Colonic mucosa (tissue), 4 donors: Measurements from ENCODE around the gene APOBEC3C. TPM values are rescaled to one million over a fixed set of nuclear protein-coding genes. Genes with fewer than 3 reads are reported as not detected.
"Not testable (repeated sequence)": the region's sequence is repeated elsewhere in the genome, so short reads cannot be mapped to it uniquely, and the experiment has no call there.

Source experiments
- DNase-seq: peaks from one replicate; pipeline ENCODE4 v3.0.0-alpha.2; 2020
- H3K27ac ChIP-seq: fragments of 200-600 bp; one replicate; pipeline ENCODE4 v1.8.0; 2021
- H3K27me3 ChIP-seq: fragments of 200-600 bp; one replicate; pipeline ENCODE4 v1.8.0; 2021
- H3K36me3 ChIP-seq: fragments of 200-600 bp; one replicate; pipeline ENCODE4 v1.8.0; 2021
- H3K4me1 ChIP-seq: fragments of 200-600 bp; one replicate; pipeline ENCODE4 v1.8.0; 2021; ENCODE audit warnings: mild to moderate bottlenecking
- H3K4me3 ChIP-seq: fragments of 200-600 bp; one replicate; pipeline ENCODE4 v1.8.0; 2021
- H3K9ac ChIP-seq, 2 donors: one replicate each; pipeline ENCODE4 v1.7.0; 2013; ENCODE audit warnings: control low read depth in 2 of 2, low read depth in 2 of 2, low read length in 2 of 2
- H3K9me3 ChIP-seq: fragments of 200-600 bp; one replicate; pipeline ENCODE4 v1.8.0; 2021
- CTCF ChIP-seq: fragments of 200-600 bp; IDR thresholded peaks from one replicate; pipeline ENCODE4 v1.8.0; 2022; ENCODE audit warnings: antibody characterized with exemption, mild to moderate bottlenecking
- intact Hi-C: fragments of 100-400 bp; cut with DNase I; formaldehyde crosslinking; loops from one replicate; pipeline ENCODE4 v1.14.1; 2022
- total RNA-seq, 2 donors: library from RNA; stranded (reverse); fragmentation: NEBNext Ultra II Directional in 1 of 2; extraction: Animal tissue kit (Norgen Biotek cat#: 25700) in 1 of 2; gene quantifications; one replicate each; pipeline ENCODE4 v1.2.1, GENCODE V29; 2021
- donor health status: healthy.
- donor health status: DM: no; HTN: no; CAD: no.
- donor health status: DM: no; HTN: no; CAD: no.

Gene APOBEC3C
- total RNA-seq, 2 donors from 2014 or later = 13.5 to 49.0 TPM

GRCh38 chr22:39055658-39056057, 41.6 kb downstream of the APOBEC3C start:
- intact Hi-C loops = no loop called here
- Histone ChIP-seq H3K4me3 (no peak overlapping the region), H3K9ac (no peak overlapping the region), H3K9me3 (no peaks in the 10 kb centered on the region), H3K27ac (no peak overlapping the region), H3K27me3 (no peaks in the 10 kb centered on the region), H3K36me3 (no peaks in the 10 kb centered on the region), H3K4me1 (no peaks in the 10 kb centered on the region)
- no peak for TF ChIP-seq CTCF
- no peak for DNase-seq

DNA sequence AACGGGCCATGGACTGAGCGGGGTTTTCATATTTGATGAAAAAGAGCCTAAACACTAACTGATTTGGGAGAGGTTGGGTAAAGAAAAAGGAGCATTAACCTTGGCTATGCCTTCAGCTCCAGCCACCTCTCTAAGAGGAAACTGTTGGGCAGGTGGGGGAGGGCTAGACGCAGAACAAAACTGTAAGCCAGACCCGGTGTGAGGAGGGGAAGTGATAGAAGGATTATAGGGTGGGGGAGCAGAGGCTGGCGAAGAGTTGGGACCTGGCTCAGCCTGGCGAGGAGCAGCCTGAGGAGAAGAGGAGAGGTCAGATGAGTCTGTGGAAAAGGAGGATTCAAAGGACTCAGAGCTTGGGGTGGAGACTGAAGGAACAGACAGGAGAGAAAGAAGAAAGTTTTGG, 47.2 kb downstream of the APOBEC3C start:
- H3K9me3 ChIP-seq, DNase-seq, H3K4me1 ChIP-seq, H3K36me3 ChIP-seq, H3K27ac ChIP-seq, H3K9ac ChIP-seq, H3K27me3 ChIP-seq, intact Hi-C loops, H3K4me3 ChIP-seq: not testable (repeated sequence)

- H3K9ac ChIP-seq, H3K36me3 ChIP-seq, DNase-seq, H3K9me3 ChIP-seq, H3K27me3 ChIP-seq, intact Hi-C loops, H3K4me3 ChIP-seq, H3K4me1 ChIP-seq, H3K27ac ChIP-seq: not testable (repeated sequence)
Observed at GRCh38 chr22:39061951-39062350, 47.9 kb downstream of the APOBEC3C start.

DNA sequence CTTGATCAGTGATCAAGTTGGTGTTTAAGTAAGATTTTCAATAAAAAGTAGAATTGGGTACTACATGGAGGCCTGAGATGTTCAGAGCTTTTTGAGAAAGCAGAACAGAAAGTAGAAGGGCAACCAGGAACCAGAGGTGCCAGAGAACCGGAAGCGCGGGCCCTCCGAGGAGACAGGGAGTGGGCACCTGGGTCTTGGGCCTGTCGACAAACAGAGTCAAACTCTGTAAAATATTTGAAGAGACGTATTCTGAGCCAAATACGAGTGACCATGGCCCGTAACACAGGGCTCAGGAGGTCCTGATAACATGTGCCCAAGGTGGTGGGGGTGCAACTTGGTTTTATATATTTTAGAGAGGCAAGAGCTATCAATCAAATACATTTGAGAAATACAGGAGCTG, 49.8 kb downstream of the APOBEC3C start:
- H3K27ac ChIP-seq, H3K4me3 ChIP-seq, H3K27me3 ChIP-seq, H3K36me3 ChIP-seq, H3K9me3 ChIP-seq, intact Hi-C loops, DNase-seq, H3K4me1 ChIP-seq, H3K9ac ChIP-seq: not testable (repeated sequence)

DNA sequence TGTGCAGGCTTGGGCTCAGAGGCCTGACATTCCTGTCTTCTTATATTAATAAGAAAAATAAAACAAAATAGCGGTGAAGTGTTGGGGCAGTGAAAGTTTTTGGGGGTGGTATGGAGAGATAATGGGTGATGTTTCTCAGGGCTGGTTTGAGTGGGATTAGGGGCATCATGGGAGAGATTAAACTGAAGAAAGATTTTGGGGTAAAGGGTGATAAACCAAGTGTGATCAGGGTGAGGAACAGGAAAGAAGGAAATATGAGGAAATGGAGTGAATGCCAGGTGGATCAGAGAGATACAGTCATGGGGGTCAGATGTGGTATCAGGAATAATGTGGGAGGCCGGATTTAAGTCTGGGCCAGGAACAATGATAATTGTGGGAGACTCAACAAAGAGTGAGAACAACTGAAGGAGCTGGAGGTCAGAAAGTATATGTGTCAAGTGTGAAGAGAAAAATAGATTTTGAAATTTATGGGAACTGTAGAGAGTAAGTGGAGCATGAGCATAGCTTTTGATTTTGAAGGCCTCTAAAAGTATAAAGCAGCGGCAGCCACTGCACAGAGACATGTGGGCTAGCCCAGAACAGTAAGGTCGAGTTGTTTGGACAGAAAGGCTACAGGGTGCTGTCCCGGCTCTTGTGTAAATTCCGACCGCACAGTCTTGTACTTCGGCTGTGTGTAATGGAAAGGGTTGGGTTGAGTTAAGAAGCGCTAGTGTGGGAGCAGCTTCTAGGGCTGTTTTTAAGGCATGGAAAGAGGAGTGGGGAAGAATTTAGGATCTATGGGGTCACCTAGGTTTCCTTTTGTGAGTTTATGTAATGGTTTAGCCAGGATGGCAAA, 52.6 kb downstream of the APOBEC3C start:
- intact Hi-C loops, DNase-seq, H3K9me3 ChIP-seq, H3K4me1 ChIP-seq, H3K27me3 ChIP-seq, H3K36me3 ChIP-seq, H3K27ac ChIP-seq, H3K4me3 ChIP-seq, H3K9ac ChIP-seq: not testable (repeated sequence)

- intact Hi-C loops = no loop called here
- Histone ChIP-seq H3K9ac (no peak overlapping the region), H3K36me3 (no peaks in the 10 kb centered on the region), H3K4me3 (no peak overlapping the region), H3K4me1 (no peaks in the 10 kb centered on the region), H3K27ac (no peak overlapping the region), H3K9me3 (no peaks in the 10 kb centered on the region), H3K27me3 (no peaks in the 10 kb centered on the region)
- no peak for TF ChIP-seq CTCF
- DNase-seq = no peak
Observed at GRCh38 chr22:39068033-39068785, 54.2 kb downstream of the APOBEC3C start.

Other genes starting within 250 kb of the APOBEC3C start
- gene DNAL4, start 220.1 kb upstream of the APOBEC3C start, total RNA-seq = 10 to 100 TPM; 15.8 to 17.8 TPM
- gene NPTXR, start 170.2 kb upstream of the APOBEC3C start, total RNA-seq = 1 to 10 TPM in 1 of 2 donors, under 1 TPM in 1; 0.82 to 2.0 TPM
- gene CBX6, start 142.0 kb upstream of the APOBEC3C start, total RNA-seq = 10 to 100 TPM in 1 of 2 donors, 1 to 10 TPM in 1; 9.2 to 14.5 TPM
- gene APOBEC3A, start 56.6 kb upstream of the APOBEC3C start, total RNA-seq = 1 to 10 TPM in 1 of 2 donors, not detected in 1; 1.4 TPM
- gene APOBEC3B, start 31.9 kb upstream of the APOBEC3C start, total RNA-seq = 10 to 100 TPM in 1 of 2 donors, 1 to 10 TPM in 1; 9.3 to 18.9 TPM
- gene APOBEC3D, start 6.9 kb downstream of the APOBEC3C start, total RNA-seq = 1 to 10 TPM; 6.0 to 7.0 TPM
- 1 to 10 TPM; 7.0 to 7.3 TPM for gene APOBEC3F, start 26.6 kb downstream of the APOBEC3C start, total RNA-seq
- gene APOBEC3G, start 63.0 kb downstream of the APOBEC3C start, total RNA-seq = 1 to 10 TPM; 2.1 to 3.9 TPM
- gene APOBEC3H, start 83.0 kb downstream of the APOBEC3C start, total RNA-seq = under 1 TPM in 1 of 2 donors, not detected in 1; 0.45 TPM
- 10 to 100 TPM; 15.0 to 21.1 TPM for gene CBX7, start 138.4 kb downstream of the APOBEC3C start, total RNA-seq
- gene PDGFB, start 230.7 kb downstream of the APOBEC3C start, total RNA-seq = 1 to 10 TPM; 1.9 to 5.6 TPM